GM18519 (cell line): ENCODE measurements around the gene PLCB4.

ENCODE experiments used
- ATAC-seq: cut with Tn5 transposase; IDR thresholded peaks from one replicate; pipeline ENCODE4 v1.9.1; 2021; ENCODE audit warnings: mild to moderate bottlenecking, moderate library complexity; ENCODE audit not compliant: unreplicated experiment, low FRiP score

Gene PLCB4

GRCh38 chr20:9409981-9410380 is 341.1 kb downstream of the PLCB4 start:
- ATAC-seq = no peak

DNA sequence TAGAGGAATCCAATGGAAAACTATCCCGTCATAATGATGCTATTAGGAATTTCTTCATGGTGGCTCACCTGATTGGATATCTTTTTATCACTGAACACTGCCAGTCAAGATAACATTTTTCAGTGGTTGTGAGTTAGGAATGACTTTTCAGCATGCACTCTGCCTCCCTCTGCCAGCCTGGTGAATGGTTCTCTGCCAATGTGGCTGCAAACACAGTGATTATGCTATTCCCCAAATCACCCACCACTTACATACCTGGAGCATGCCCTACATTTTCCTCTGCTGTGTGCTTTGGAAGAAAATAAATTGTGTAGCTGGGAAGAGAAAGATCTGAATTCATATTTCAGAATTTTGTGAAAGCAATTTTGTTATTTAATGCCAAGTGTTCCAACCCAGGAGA is 342.9 kb downstream of the PLCB4 start:
- ATAC-seq = no peak

- peak; percentile 75 for ATAC-seq
These were observed 343.4 kb downstream of the PLCB4 start for GRCh38 chr20:9412309-9412708.

- no peak for ATAC-seq
These were observed 344.1 kb downstream of the PLCB4 start for GRCh38 chr20:9413001-9413400.

GRCh38 chr20:9415426-9415825 is 346.5 kb downstream of the PLCB4 start:
- no peak for ATAC-seq

DNA sequence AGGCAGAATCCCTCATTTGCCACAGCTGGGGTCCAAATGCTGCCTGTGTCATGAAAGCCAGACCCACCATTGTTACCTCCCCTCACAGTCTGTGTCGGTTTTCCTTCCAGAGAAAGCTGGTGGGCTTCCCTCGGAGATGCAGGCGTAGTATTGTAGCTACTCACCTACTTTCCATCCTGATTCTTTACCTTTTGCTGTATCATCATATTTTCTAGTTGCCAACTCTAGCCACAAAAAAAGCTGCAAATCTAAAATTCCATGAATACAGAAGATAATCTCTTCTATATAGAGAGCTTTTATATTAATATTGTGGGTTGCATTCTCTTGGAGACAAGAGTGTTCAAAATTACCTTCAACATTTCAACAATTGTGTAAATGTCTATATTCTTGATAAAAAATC is 347.5 kb downstream of the PLCB4 start:
- no peak for ATAC-seq

DNA sequence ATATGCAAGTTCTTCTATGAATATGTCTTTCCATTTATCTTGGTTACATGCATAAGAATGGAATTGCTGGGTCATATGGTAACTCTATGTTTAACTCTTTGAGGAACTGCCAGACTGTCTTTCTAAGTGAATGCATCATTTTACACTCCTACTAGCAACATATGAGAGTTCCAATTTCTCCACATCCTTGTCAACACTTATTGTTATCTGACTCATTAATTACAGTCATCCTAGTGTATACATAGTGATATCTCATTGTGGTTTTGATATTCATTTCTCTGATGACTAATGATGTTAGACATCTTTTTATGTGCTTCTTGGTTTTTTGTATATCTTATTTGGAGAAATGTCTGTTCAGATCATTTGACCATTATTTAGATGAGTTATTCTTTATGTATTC is 348.8 kb downstream of the PLCB4 start:
- ATAC-seq = no peak

DNA sequence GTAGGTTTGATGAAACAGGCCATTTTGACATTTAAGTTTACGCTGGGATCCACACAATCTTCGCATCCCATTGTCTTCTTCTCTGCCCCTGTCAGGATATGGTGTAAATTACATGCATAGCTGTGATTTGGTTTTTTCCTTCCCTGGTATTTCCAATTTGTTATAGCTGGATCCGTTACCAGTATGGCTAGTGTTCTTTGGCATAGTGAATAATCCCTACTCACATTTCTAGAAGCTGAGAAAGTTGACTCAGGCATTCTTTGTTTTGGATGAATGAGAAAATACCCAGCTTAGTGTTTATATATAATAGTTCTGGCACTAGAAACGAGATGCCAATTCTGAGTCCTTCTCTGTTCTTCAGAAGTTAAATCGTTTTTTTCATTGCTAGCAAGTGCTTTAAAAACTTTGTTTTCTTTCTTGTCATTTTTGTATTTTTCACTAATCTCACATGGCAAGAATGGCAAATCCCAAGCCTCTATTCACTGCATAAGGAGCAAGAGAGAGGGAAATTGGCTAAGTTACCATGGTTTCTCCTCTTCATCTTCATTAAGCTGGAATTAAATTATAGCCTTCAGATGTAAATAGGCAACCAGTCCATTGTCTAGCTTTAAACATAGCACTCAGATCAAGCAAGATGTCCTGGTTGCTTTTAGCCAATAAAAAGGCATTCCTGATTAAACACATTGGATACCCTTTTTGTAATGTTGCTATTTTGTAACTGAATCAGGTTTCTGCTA is 353.6 kb downstream of the PLCB4 start:
- ATAC-seq = no peak

- no peak for ATAC-seq
These were observed 355.7 kb downstream of the PLCB4 start for GRCh38 chr20:9424551-9424950.

DNA sequence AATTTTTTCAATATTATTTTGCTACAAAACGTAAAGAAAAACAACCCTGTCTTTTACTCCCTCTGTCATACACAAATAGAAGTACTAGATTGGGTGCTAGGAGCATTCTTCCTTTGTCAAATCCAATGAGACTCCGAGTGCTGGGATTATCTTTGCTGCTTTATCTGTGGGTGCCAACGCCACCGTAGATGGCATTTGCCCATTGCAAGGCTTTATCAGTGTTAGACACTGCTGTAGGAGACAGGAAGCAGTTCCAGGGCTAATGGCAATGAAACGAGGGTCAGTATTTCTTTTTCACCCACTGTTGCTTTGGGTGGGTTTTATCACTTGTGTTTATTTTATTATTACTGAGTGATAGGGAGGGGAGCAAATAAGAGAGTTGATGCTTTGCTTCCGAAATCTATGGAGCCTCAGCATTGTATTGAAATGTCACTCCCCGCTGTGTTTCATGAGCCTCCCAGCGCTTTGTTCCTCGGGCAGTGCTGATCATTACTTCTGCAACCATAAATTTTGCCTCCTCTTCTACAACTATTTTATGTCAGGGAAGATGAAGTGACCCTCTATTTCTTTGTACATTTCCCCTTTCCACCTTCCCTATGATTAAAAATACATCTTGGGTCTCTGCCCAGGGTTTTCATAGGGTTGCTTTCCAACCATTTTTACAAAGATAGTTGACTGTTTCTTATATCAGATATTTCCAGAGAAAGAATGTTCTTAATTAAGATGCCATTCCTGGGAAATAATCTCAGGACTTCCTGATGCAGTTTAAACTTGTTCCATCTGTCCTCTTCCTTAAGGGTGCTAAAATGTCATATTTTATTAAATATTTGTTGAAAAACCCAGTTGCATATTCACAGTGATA is 358.8 kb downstream of the PLCB4 start:
- ATAC-seq = no peak

GRCh38 chr20:9428292-9428607 is 359.4 kb downstream of the PLCB4 start:
- no peak for ATAC-seq

DNA sequence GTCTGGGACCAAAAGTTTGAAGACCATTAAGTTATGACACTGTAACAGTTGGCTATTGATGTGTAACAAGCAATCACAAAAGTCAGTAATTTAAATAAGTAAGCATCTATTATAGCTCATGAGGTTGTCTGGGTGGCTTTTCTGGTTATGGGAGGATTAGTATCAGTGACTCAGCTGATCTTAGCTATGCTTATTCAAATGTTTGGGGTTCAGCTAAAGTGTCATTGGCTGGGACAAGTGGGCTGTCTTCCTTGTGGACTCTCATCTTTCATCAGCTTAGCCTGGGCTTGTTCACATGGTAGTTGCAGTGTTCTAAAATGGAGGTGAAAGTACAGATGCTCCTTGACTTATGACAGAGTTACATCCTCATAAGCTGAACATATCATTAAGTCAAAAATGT is 370.9 kb downstream of the PLCB4 start:
- no peak for ATAC-seq

- ATAC-seq = no peak
These were observed 372.0 kb downstream of the PLCB4 start for GRCh38 chr20:9440892-9441291.

- no peak for ATAC-seq
These were observed 373.1 kb downstream of the PLCB4 start for GRCh38 chr20:9441948-9442347.

DNA sequence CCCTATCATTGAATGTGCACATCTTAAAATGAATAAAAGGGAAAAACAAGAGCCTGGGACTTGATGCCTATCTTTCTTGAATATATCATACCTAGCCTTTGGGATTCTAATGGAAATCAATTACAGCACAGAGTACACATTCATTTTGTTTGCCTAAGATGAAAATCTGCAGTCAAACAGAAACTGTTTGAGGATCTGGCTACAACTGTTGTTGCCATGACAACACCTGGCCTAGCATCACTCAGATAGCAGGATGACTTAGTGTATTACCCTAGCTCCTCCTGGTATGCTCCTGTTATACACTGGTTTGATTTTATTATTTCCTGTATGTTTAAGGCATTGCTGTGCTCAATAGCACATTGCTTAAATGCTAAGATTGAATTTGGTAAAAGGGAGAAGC is 374.0 kb downstream of the PLCB4 start:
- peak; percentile 72 for ATAC-seq

GRCh38 chr20:9444921-9445320 is 376.0 kb downstream of the PLCB4 start:
- ATAC-seq = no peak

GRCh38 chr20:9447182-9447581 is 378.3 kb downstream of the PLCB4 start:
- ATAC-seq = no peak

GRCh38 chr20:9453201-9453600 is 384.3 kb downstream of the PLCB4 start:
- ATAC-seq = no peak

GRCh38 chr20:9454791-9455190 is 385.9 kb downstream of the PLCB4 start:
- ATAC-seq = no peak

DNA sequence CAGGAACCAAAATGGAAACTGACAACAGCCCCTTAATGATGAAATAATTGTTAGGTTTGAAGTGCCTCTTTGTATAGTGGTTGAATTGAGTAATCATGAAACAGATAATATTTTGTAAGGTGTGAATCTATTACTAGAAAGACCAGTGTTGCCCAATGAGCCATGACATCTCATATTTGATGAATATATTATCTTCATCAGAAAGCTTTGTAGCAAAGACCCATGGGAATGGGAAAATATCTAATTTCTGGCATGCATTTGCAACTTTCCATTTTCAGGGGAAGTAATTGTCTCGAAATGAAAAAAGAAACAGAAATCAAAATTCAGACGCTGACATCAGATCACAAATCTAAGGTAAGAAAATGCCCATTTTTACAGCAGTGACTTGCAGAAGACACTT is 388.2 kb downstream of the PLCB4 start:
- ATAC-seq = no peak

GRCh38 chr20:9458138-9458796 is 389.4 kb downstream of the PLCB4 start:
- ATAC-seq = no peak

GRCh38 chr20:9460518-9460917 is 391.6 kb downstream of the PLCB4 start:
- no peak for ATAC-seq
